Measurements from ENCODE around the gene ARL9.
"Not testable (repeated sequence)": the region's sequence is repeated elsewhere in the genome, so short reads cannot be mapped to it uniquely, and the experiment has no call there.

Gene ARL9

GRCh38 chr4:56505269-56506130, at the start of gene ARL9:
Gene ARL9 (plus strand): TSS chr4:56505791. CDS start chr4:56505863, 72 bp downstream.
- no peak for DNase-seq

GRCh38 chr4:56460085-56460484, 45.5 kb upstream of the ARL9 start:
- no peak for DNase-seq

GRCh38 chr4:56462157-56462556, 43.4 kb upstream of the ARL9 start:
- DNase-seq = no peak

- DNase-seq = no peak
Observed at GRCh38 chr4:56463711-56464110, 41.9 kb upstream of the ARL9 start.

GRCh38 chr4:56464581-56464980, 41.0 kb upstream of the ARL9 start:
- no peak for DNase-seq

- DNase-seq = no peak
Observed at GRCh38 chr4:56465599-56466295, 39.8 kb upstream of the ARL9 start.

GRCh38 chr4:56466296-56466761, 39.3 kb upstream of the ARL9 start:
- not testable (repeated sequence) for DNase-seq

- no peak for DNase-seq
Observed at GRCh38 chr4:56466910-56467283, 38.7 kb upstream of the ARL9 start.

- DNase-seq = peak; percentile 17
Observed at GRCh38 chr4:56467284-56468096, 38.1 kb upstream of the ARL9 start, which contains the start of gene SRP72. Gene SRP72 (plus strand): TSS chr4:56467617. CDS start chr4:56467636, 19 bp downstream.

GRCh38 chr4:56468097-56468422, 37.5 kb upstream of the ARL9 start:
- no peak for DNase-seq

GRCh38 chr4:56469489-56470210, 35.9 kb upstream of the ARL9 start:
- DNase-seq = no peak

GRCh38 chr4:56475917-56476316, 29.7 kb upstream of the ARL9 start:
- no peak for DNase-seq

GRCh38 chr4:56477192-56477702, 28.3 kb upstream of the ARL9 start:
- DNase-seq = no peak

GRCh38 chr4:56480691-56481090, 24.9 kb upstream of the ARL9 start:
- no peak for DNase-seq

- DNase-seq = no peak
Observed at GRCh38 chr4:56496241-56496640, 9.3 kb upstream of the ARL9 start.

- DNase-seq = no peak
Observed at GRCh38 chr4:56511098-56511497, 5.5 kb downstream of the ARL9 start.

GRCh38 chr4:56512166-56512565, 6.6 kb downstream of the ARL9 start:
- no peak for DNase-seq

GRCh38 chr4:56513517-56513916, 7.9 kb downstream of the ARL9 start:
- no peak for DNase-seq

- DNase-seq = no peak
Observed at GRCh38 chr4:56530269-56531148, 24.9 kb downstream of the ARL9 start.

GRCh38 chr4:56531149-56531770, 25.7 kb downstream of the ARL9 start:
- DNase-seq = no peak

- DNase-seq = no peak
Observed at GRCh38 chr4:56531823-56532222, 26.2 kb downstream of the ARL9 start.

All from cortex of kidney (tissue), 1 donor.